A549 (cell line): ENCODE results near the gene MAGEL2. TPM values are rescaled to one million over a fixed set of nuclear protein-coding genes. Genes with fewer than 3 reads are reported as not detected.
A peak's percentile ranks its signal among the peaks of the same experiment; 100 is the strongest.

ENCODE experiments used
- ATAC-seq, 2 experiments: fragments of 200-7000 bp in 1 of 2; fragments of >200 bp in 1 of 2; cut with Nextera tagmentation in 1 of 2; cut with Tn5 transposase in 1 of 2; 3 replicates each; pipeline versions ENCODE4 v1.8.0 to v1.9.1; 2018 to 2020; ENCODE audit warnings: mild to moderate bottlenecking in 1 of 2, moderate library complexity in 1 of 2
- CTCF ChIA-PET: fragments of 300-600 bp; sonication (Branson Sonifier 250); formaldehyde crosslinking; extraction: SDS; loops from one replicate; lab custom pipeline; 2021; ENCODE audit warnings: antibody characterized with exemption, inconsistent platforms; lab: Yijun Ruan, JAX
- POLR2A ChIA-PET: fragments of 350-600 bp; formaldehyde crosslinking; extraction: SDS; loops from one replicate; lab custom pipeline; 2021; ENCODE audit warnings: antibody characterized with exemption, inconsistent platforms; lab: Yijun Ruan, JAX
- DNase-seq, 2 experiments: peaks; one replicate each; pipeline versions ENCODE4 v3.0.0 to v3.0.0-alpha.2; 2011 to 2016; ENCODE audit warnings: low read depth in 1 of 2, low spot score in 1 of 2
- FAIRE-seq: peaks from 2 replicates; lab custom pipeline; 2011; peaks lifted over from hg19 to GRCh38; lab: Jason Lieb, UNC
- H3K27ac ChIP-seq, 2 experiments: fragments of >200 bp; sonication (Bioruptor Twin); formaldehyde crosslinking; 3 replicates each; pipeline ENCODE4 v1.5.1; 2016 to 2017
- H3K4me1 ChIP-seq: fragments of >200 bp; sonication (Bioruptor Twin); formaldehyde crosslinking; 3 replicates; pipeline ENCODE4 v1.6.1; 2016
- H3K4me2 ChIP-seq: fragments of >200 bp; sonication (Bioruptor Twin); formaldehyde crosslinking; 3 replicates; pipeline ENCODE4 v1.6.1; 2016
- H3K4me3 ChIP-seq: fragments of >200 bp; sonication (Bioruptor Twin); formaldehyde crosslinking; 3 replicates; pipeline ENCODE4 v1.5.1; 2016
- H3K9me3 ChIP-seq: fragments of >200 bp; sonication (Bioruptor Twin); formaldehyde crosslinking; 3 replicates; pipeline ENCODE4 v1.6.1; 2016
- BCL3 ChIP-seq: fragments of >200 bp; sonication (Bioruptor Twin); formaldehyde crosslinking; IDR thresholded peaks from 3 replicates; pipeline ENCODE4 v1.6.1; 2016
- CBX2 ChIP-seq: fragments of 200-600 bp; sonication (generic); IDR thresholded peaks from 2 replicates; pipeline ENCODE4 v1.6.1; 2016; ENCODE audit warnings: low read depth, mild to moderate bottlenecking, borderline replicate concordance
- CHD2 ChIP-seq: fragments of 150-350 bp; IDR thresholded peaks from 2 replicates; pipeline ENCODE4 v1.6.1; 2014; ENCODE audit warnings: low read length; ENCODE audit not compliant: partially characterized antibody
- CHD4 ChIP-seq: fragments of 200-600 bp; sonication (generic); IDR thresholded peaks from 2 replicates; pipeline ENCODE4 v1.6.1; 2016; ENCODE audit warnings: antibody characterized with exemption, mild to moderate bottlenecking, borderline replicate concordance
- CTCF ChIP-seq: fragments of >200 bp; sonication (Bioruptor Twin); formaldehyde crosslinking; IDR thresholded peaks from 3 replicates; pipeline ENCODE4 v1.5.1; 2016
- ELK1 ChIP-seq: fragments of 150-350 bp; IDR thresholded peaks from 2 replicates; pipeline ENCODE4 v1.6.1; 2014; ENCODE audit warnings: low read depth, mild to moderate bottlenecking, low read length
- GATA3 ChIP-seq: IDR thresholded peaks from 2 replicates; pipeline ENCODE4 v1.6.1; 2012; ENCODE audit warnings: borderline replicate concordance
- HEYL ChIP-seq: fragments of 250-450 bp; sonication (Bioruptor Pico); IDR thresholded peaks from 2 replicates; pipeline ENCODE4 v1.8.0; 2021; ENCODE audit warnings: mild to moderate bottlenecking, moderate library complexity
- MAFK ChIP-seq: fragments of 450-650 bp; IDR thresholded peaks from 2 replicates; pipeline ENCODE4 v1.6.1; 2014; ENCODE audit not compliant: partially characterized antibody
- PHF8 ChIP-seq: fragments of 200-600 bp; sonication (generic); IDR thresholded peaks from 2 replicates; pipeline ENCODE4 v1.6.1; 2016; ENCODE audit warnings: low read depth, mild to moderate bottlenecking, antibody characterized with exemption, moderate library complexity, borderline replicate concordance
- RAD21 ChIP-seq, 2 experiments: fragments of >200 bp in 1 of 2; sonication (Bioruptor Twin) in 1 of 2; formaldehyde crosslinking in 1 of 2; IDR thresholded peaks in 1 of 2; conservative IDR thresholded peaks in 1 of 2; 2 replicates in 1 of 2; 3 replicates in 1 of 2; pipeline ENCODE4 v1.6.1; 2012 to 2018; ENCODE audit warnings: inconsistent platforms in 1 of 2
- REST ChIP-seq: fragments of 200-600 bp; sonication (generic); IDR thresholded peaks from 2 replicates; pipeline ENCODE4 v1.6.1; 2016; ENCODE audit warnings: antibody characterized with exemption, mild to moderate bottlenecking, moderate library complexity
- SMC3 ChIP-seq: fragments of >200 bp; sonication (Bioruptor Twin); formaldehyde crosslinking; IDR thresholded peaks from 3 replicates; pipeline ENCODE4 v1.6.1; 2018; ENCODE audit warnings: inconsistent platforms
- TFCP2L1 ChIP-seq: fragments of 250-450 bp; sonication (Bioruptor Pico); IDR thresholded peaks from 2 replicates; pipeline ENCODE4 v1.5.0; 2021; ENCODE audit warnings: mild to moderate bottlenecking
- TP53 ChIP-seq: fragments of 250-450 bp; sonication (Bioruptor Pico); IDR thresholded peaks from 2 replicates; pipeline ENCODE4 v1.5.0; 2021; ENCODE audit warnings: mild to moderate bottlenecking, moderate library complexity
- WGBS: methylation state at CpG from one replicate; pipeline ENCODE4 v1.1.6; 2017; ENCODE audit errors: missing lambda C conversion rate; 5-methylcytosine and 5-hydroxymethylcytosine counted together
- polyA plus RNA-seq, 4 experiments: library from polyadenylated mRNA; depleted of rRNA in 3 of 4; stranded (reverse); fragments of >200 nt; fragmentation: RNase III in 1 of 4; extraction: RNeasy Plus Mini Kit Qiagen cat#74134 plus additional on column Dnase treatment in 1 of 4; gene quantifications; 2 replicates in 3 of 4; 3 replicates in 1 of 4; pipeline ENCODE4 v1.2.3, GENCODE V29; 2011 to 2017

Gene MAGEL2
- polyA plus RNA-seq, 2 of the 4 experiments (the other 2 are of a cell fraction): not detected

- no peak for ATAC-seq
- Histone ChIP-seq H3K9me3 (no peaks in the 10 kb centered on the region), H3K4me3 (no peak overlapping the region), H3K4me2 (no peak overlapping the region), H3K27ac (no peak overlapping the region), H3K4me1 (no peaks in the 10 kb centered on the region)
- WGBS: 52% methylated on average over 12 of the region's 40 CpGs
- FAIRE-seq: no peak
- POLR2A ChIA-PET: no interaction called here
- no peak for DNase-seq
- CTCF ChIA-PET: no interaction called here
- TF ChIP-seq MAFK: no peak
Observed at GRCh38 chr15:23645371-23646164, 2.1 kb downstream of the MAGEL2 start.

- POLR2A ChIA-PET: no interaction called here
- H3K4me3 ChIP-seq: no peak overlapping the region
- DNase-seq (no peak), FAIRE-seq (no peak)
- H3K9me3 ChIP-seq: no peaks in the 10 kb centered on the region
- no peak for TF ChIP-seq BCL3
- TF ChIP-seq PHF8: no peak
- no peak for TF ChIP-seq MAFK
- TF ChIP-seq TFCP2L1 (CRISPR knock-in tag): no peak
- TF ChIP-seq ELK1: no peak
- TF ChIP-seq CHD2: no peak
- no peak for TF ChIP-seq HEYL (CRISPR knock-in tag)
- TF ChIP-seq, all 56 proteins: peak for 0
- CTCF ChIA-PET: no interaction called here
- ATAC-seq: no peak
- H3K4me2 ChIP-seq: no peak overlapping the region
- H3K4me1 ChIP-seq: no peaks in the 10 kb centered on the region
- H3K27ac ChIP-seq: no peak overlapping the region
- WGBS: 57% methylated on average over 5 of the region's 13 CpGs
Observed at GRCh38 chr15:23644829-23645228, 2.8 kb downstream of the MAGEL2 start.

GRCh38 chr15:23642413-23643044 lies 5.1 kb downstream of the MAGEL2 start:
- DNase-seq (peak; percentile 10 to 57), FAIRE-seq (no peak), ATAC-seq (peak; percentile 80 to 96; a peak in 4 of 6 replicates)
- Histone ChIP-seq H3K4me3 (no peak overlapping the region), H3K27ac (no peak overlapping the region), H3K4me2 (no peak overlapping the region), H3K4me1 (no peaks in the 10 kb centered on the region), H3K9me3 (no peaks in the 10 kb centered on the region)
- WGBS: 3% methylated on average over 13 of the region's 13 CpGs
- POLR2A ChIA-PET: no interaction called here
- CTCF ChIA-PET: interaction anchor here (0.7 to 1.1 kb wide), 3 partner anchors 12 to 236 kb away, joined by 3 to 4 read pairs (median 3); no protein-coding TSS in a partner anchor
- TF ChIP-seq GATA3: no peak
- TF ChIP-seq SMC3: peak; percentile 21; the same call in 1 of the 3 replicates
- peak; percentile 56 to 77; a peak in 4 of 5 replicates for TF ChIP-seq RAD21 (conservative IDR thresholded peaks at IDR 0.05 in 1 of 2, IDR thresholded peaks at IDR 0.05 in 1 of 2)
- peak; percentile 48 for TF ChIP-seq CTCF

GRCh38 chr15:23634181-23634580 lies 13.5 kb downstream of the MAGEL2 start:
- H3K27ac ChIP-seq: no peak overlapping the region
- WGBS: 20% methylated on average over 3 of the region's 8 CpGs
- FAIRE-seq: no peak
- H3K4me1 ChIP-seq: no peaks in the 10 kb centered on the region
- no peak for DNase-seq
- CTCF ChIA-PET: no interaction called here
- ATAC-seq: no peak
- POLR2A ChIA-PET: no interaction called here
- no peak overlapping the region for H3K4me3 ChIP-seq
- TF ChIP-seq TFCP2L1 (CRISPR knock-in tag) (no peak), CHD4 (no peak), TP53 (CRISPR knock-in tag) (no peak), REST (no peak), CBX2 (no peak)
- H3K4me2 ChIP-seq: no peak overlapping the region
- H3K9me3 ChIP-seq: no peaks in the 10 kb centered on the region
